OCI-LY7 (cell line): ENCODE data around the gene INSYN2B. TPM values are rescaled to one million over a fixed set of nuclear protein-coding genes. Genes with fewer than 3 reads are reported as not detected.

ENCODE experiments used
- BruUV-seq: library from RNA; stranded (reverse); fragments of 400-500 nt; replicated peaks from 2 replicates; lab custom pipeline; 2021; lab: Mats Ljungman, UMichigan
- CTCF ChIA-PET: fragments of 300-600 bp; sonication (Branson Sonifier 250); formaldehyde crosslinking; loops from one replicate; lab custom pipeline; 2022; ENCODE audit warnings: antibody characterized with exemption; ENCODE audit not compliant: unreplicated experiment; lab: Charles Lee
- POLR2A ChIA-PET: fragments of 300-600 bp; sonication (Branson Sonifier 250); formaldehyde crosslinking; loops from one replicate; lab custom pipeline; 2022; ENCODE audit warnings: antibody characterized with exemption; lab: Charles Lee
- DNase-seq: peaks from one replicate; pipeline ENCODE4 v3.0.0-alpha.2; 2015; ENCODE audit warnings: low spot score
- H2AFZ ChIP-seq: fragments of 200-600 bp; sonication (generic), shearing (Covaris generic); 2 replicates; pipeline ENCODE4 v1.6.1; 2014; ENCODE audit warnings: mild to moderate bottlenecking, antibody characterized with exemption, low read length, moderate library complexity
- H3K27ac ChIP-seq: fragments of 200-600 bp; sonication (generic); 2 replicates; pipeline ENCODE4 v1.5.1; 2014; ENCODE audit warnings: mixed run types, low read depth, mild to moderate bottlenecking, moderate library complexity, low read length, inconsistent platforms; ENCODE audit not compliant: poor library complexity, severe bottlenecking
- H3K36me3 ChIP-seq: fragments of 200-600 bp; sonication (generic); 2 replicates; pipeline ENCODE4 v1.6.1; 2014; ENCODE audit warnings: mild to moderate bottlenecking, antibody characterized with exemption, low read length, moderate library complexity, mixed read lengths; ENCODE audit not compliant: insufficient read depth
- H3K4me1 ChIP-seq: fragments of 200-600 bp; sonication (generic); 2 replicates; pipeline ENCODE4 v1.5.1; 2014; ENCODE audit warnings: mild to moderate bottlenecking, low read length; ENCODE audit not compliant: insufficient read depth, poor library complexity, severe bottlenecking
- H3K4me2 ChIP-seq: fragments of 200-600 bp; sonication (generic); 2 replicates; pipeline ENCODE4 v1.6.1; 2014; ENCODE audit warnings: mild to moderate bottlenecking, low read length
- H3K4me3 ChIP-seq: fragments of 200-600 bp; sonication (generic); 2 replicates; pipeline ENCODE4 v1.5.1; 2014; ENCODE audit warnings: mild to moderate bottlenecking, low read depth, low read length; ENCODE audit not compliant: poor library complexity, severe bottlenecking
- H3K79me2 ChIP-seq: fragments of 200-600 bp; sonication (generic); 2 replicates; pipeline ENCODE4 v1.6.1; 2016; ENCODE audit warnings: low read depth, mild to moderate bottlenecking, low read length, moderate library complexity, mixed read lengths; ENCODE audit not compliant: insufficient read depth
- H3K9me2 ChIP-seq: fragments of 200-600 bp; sonication (generic); 2 replicates; pipeline ENCODE4 v1.6.1; 2016; ENCODE audit warnings: mild to moderate bottlenecking, low read length, mixed read lengths; ENCODE audit not compliant: insufficient read depth
- H3K9me3 ChIP-seq: fragments of 200-600 bp; sonication (generic); 2 replicates; pipeline ENCODE4 v1.6.1; 2014; ENCODE audit warnings: mild to moderate bottlenecking, mixed run types, low read length, mixed read lengths
- H4K20me1 ChIP-seq: fragments of 200-600 bp; sonication (generic); 2 replicates; pipeline ENCODE4 v1.6.1; 2014; ENCODE audit warnings: mild to moderate bottlenecking, antibody characterized with exemption, low read length, moderate library complexity, mixed read lengths; ENCODE audit not compliant: insufficient read depth
- CTCF ChIP-seq: fragments of 200-600 bp; sonication (generic); conservative IDR thresholded peaks from 2 replicates; pipeline ENCODE4 v1.5.1; 2014; ENCODE audit warnings: mild to moderate bottlenecking, antibody characterized with exemption, low read length, moderate library complexity, mixed read lengths
- EZH2phosphoT487 ChIP-seq: fragments of 200-600 bp; sonication (generic); IDR thresholded peaks from 2 replicates; pipeline ENCODE4 v1.6.1; 2018; ENCODE audit warnings: low read depth, borderline replicate concordance, mild to moderate bottlenecking, mixed run types, antibody characterized with exemption, low read length, moderate library complexity, mixed read lengths
- intact Hi-C: fragments of 100-400 bp; cut with micrococcal nuclease; formaldehyde crosslinking; loops from one replicate; pipeline ENCODE4 v1.10.0; 2022; ENCODE audit not compliant: unreplicated experiment
- total RNA-seq, 2 experiments: library from RNA; depleted of rRNA in 1 of 2; stranded (reverse); fragments of >200 nt in 1 of 2; shearing (Covaris generic) in 1 of 2; gene quantifications; 2 replicates each; pipeline ENCODE4 v1.2.3, GENCODE V29; 2014 to 2022

Gene INSYN2B
- total RNA-seq, 2 experiments from 2014 or later = not detected

GRCh38 chr5:169991115-169991869 is 11.0 kb upstream of the INSYN2B start:
- Histone ChIP-seq H3K27ac (no peak overlapping the region), H2AFZ (no peak overlapping the region), H3K9me2 (no peaks in the 10 kb centered on the region), H3K79me2 (no peaks in the 10 kb centered on the region), H3K4me1 (no peaks in the 10 kb centered on the region), H3K4me2 (no peak overlapping the region), H4K20me1 (no peaks in the 10 kb centered on the region), H3K36me3 (peaks cover 79% of the 10 kb centered on the region), H3K9me3 (no peaks in the 10 kb centered on the region), H3K4me3 (no peak overlapping the region)
- intact Hi-C loops = no loop called here
- POLR2A ChIA-PET = interaction anchor here (0.6 kb wide), 1 partner anchor 879 kb away, joined by 3 read pairs; no protein-coding TSS in a partner anchor
- DNase-seq = no peak
- CTCF ChIA-PET = no interaction called here
- no TSS peak for BruUV-seq
- TF ChIP-seq CTCF = no peak
- TF ChIP-seq EZH2phosphoT487 = no peak

GRCh38 chr5:169989365-169989764 is 9.1 kb upstream of the INSYN2B start:
- H3K4me3 ChIP-seq = no peak overlapping the region
- ChIA-PET CTCF (no interaction called here), POLR2A (no interaction called here)
- H3K4me1 ChIP-seq = no peaks in the 10 kb centered on the region
- H4K20me1 ChIP-seq = no peaks in the 10 kb centered on the region
- TF ChIP-seq EZH2phosphoT487 (no peak), CTCF (no peak)
- no peak overlapping the region for H2AFZ ChIP-seq
- intact Hi-C loops = no loop called here
- peaks cover 78% of the 10 kb centered on the region for H3K36me3 ChIP-seq
- no peak for DNase-seq
- H3K9me2 ChIP-seq = no peaks in the 10 kb centered on the region
- BruUV-seq = no TSS peak
- H3K79me2 ChIP-seq = no peaks in the 10 kb centered on the region
- H3K9me3 ChIP-seq = no peaks in the 10 kb centered on the region
- no peak overlapping the region for H3K27ac ChIP-seq
- no peak overlapping the region for H3K4me2 ChIP-seq

GRCh38 chr5:169988947-169989346 is 8.7 kb upstream of the INSYN2B start:
- no TSS peak for BruUV-seq
- Histone ChIP-seq H3K79me2 (no peaks in the 10 kb centered on the region), H3K27ac (no peak overlapping the region), H3K4me3 (no peak overlapping the region), H3K9me2 (no peaks in the 10 kb centered on the region), H3K4me1 (no peaks in the 10 kb centered on the region), H3K4me2 (no peak overlapping the region), H4K20me1 (no peaks in the 10 kb centered on the region), H3K9me3 (no peaks in the 10 kb centered on the region), H3K36me3 (peaks cover 78% of the 10 kb centered on the region), H2AFZ (no peak overlapping the region)
- POLR2A ChIA-PET = no interaction called here
- intact Hi-C loops = no loop called here
- no peak for TF ChIP-seq CTCF
- CTCF ChIA-PET = no interaction called here
- DNase-seq = no peak
